H9 (cell line): ENCODE measurements around the gene FBXL14. TPM values are rescaled to one million over a fixed set of nuclear protein-coding genes. Genes with fewer than 3 reads are reported as not detected.

Source experiments
- DNase-seq: peaks from one replicate; pipeline ENCODE4 v3.0.0-alpha.2; 2017
- H2AFZ ChIP-seq: one replicate; pipeline ENCODE4 v1.6.1; 2013; ENCODE audit warnings: mild to moderate bottlenecking, low read length, control low read depth, moderate library complexity
- H2AK5ac ChIP-seq: 2 replicates; pipeline ENCODE4 v1.6.1; 2013; ENCODE audit warnings: low read length, control low read depth, mixed read lengths; ENCODE audit not compliant: insufficient read length
- H2BK120ac ChIP-seq: one replicate; pipeline ENCODE4 v1.6.1; 2013; ENCODE audit warnings: low read depth, mild to moderate bottlenecking, low read length, control low read depth, inconsistent platforms; ENCODE audit not compliant: poor library complexity, severe bottlenecking
- H2BK12ac ChIP-seq: 2 replicates; pipeline ENCODE4 v1.6.1; 2013; ENCODE audit warnings: low read length, control low read depth, mixed read lengths, low read depth; ENCODE audit not compliant: insufficient read length
- H2BK15ac ChIP-seq: 2 replicates; pipeline ENCODE4 v1.6.1; 2013; ENCODE audit warnings: low read depth, low read length, control low read depth
- H2BK20ac ChIP-seq: one replicate; pipeline ENCODE4 v1.6.1; 2013; ENCODE audit warnings: low read depth, mild to moderate bottlenecking, low read length, control low read depth, inconsistent platforms; ENCODE audit not compliant: poor library complexity, severe bottlenecking
- H2BK5ac ChIP-seq: 2 replicates; pipeline ENCODE4 v1.6.1; 2013; ENCODE audit warnings: low read length, control low read depth, mixed read lengths; ENCODE audit not compliant: insufficient read length
- H3K14ac ChIP-seq: 2 replicates; pipeline ENCODE4 v1.6.1; 2013; ENCODE audit warnings: low read length, control low read depth; ENCODE audit not compliant: insufficient read depth
- H3K18ac ChIP-seq: 2 replicates; pipeline ENCODE4 v1.6.1; 2013; ENCODE audit warnings: low read depth, mild to moderate bottlenecking, mixed read lengths, low read length, control low read depth; ENCODE audit not compliant: insufficient read length
- H3K23ac ChIP-seq: 2 replicates; pipeline ENCODE4 v1.6.1; 2013; ENCODE audit warnings: low read length, control low read depth, mixed read lengths, low read depth; ENCODE audit not compliant: insufficient read length
- H3K23me2 ChIP-seq: 2 replicates; pipeline ENCODE4 v1.6.1; 2013; ENCODE audit warnings: low read depth, mild to moderate bottlenecking, mixed read lengths, low read length, control low read depth; ENCODE audit not compliant: insufficient read length, poor library complexity, severe bottlenecking
- H3K27ac ChIP-seq: 2 replicates; pipeline ENCODE4 v1.5.1; 2013; ENCODE audit warnings: low read length, control low read depth, mixed read lengths, low read depth; ENCODE audit not compliant: insufficient read length
- H3K27me3 ChIP-seq: 2 replicates; pipeline ENCODE4 v1.6.1; 2013; ENCODE audit warnings: low read length, control low read depth, inconsistent platforms; ENCODE audit not compliant: insufficient read depth
- H3K4ac ChIP-seq: 2 replicates; pipeline ENCODE4 v1.6.1; 2013; ENCODE audit warnings: low read depth, mild to moderate bottlenecking, control low read depth, inconsistent platforms, low read length, moderate library complexity
- H3K4me1 ChIP-seq: 2 replicates; pipeline ENCODE4 v1.6.1; 2013; ENCODE audit warnings: low read length, control low read depth, inconsistent platforms; ENCODE audit not compliant: insufficient read depth
- H3K4me2 ChIP-seq: 2 replicates; pipeline ENCODE4 v1.6.1; 2013; ENCODE audit warnings: low read length, control low read depth, mixed read lengths; ENCODE audit not compliant: insufficient read length, insufficient read depth
- H3K56ac ChIP-seq: 2 replicates; pipeline ENCODE4 v1.6.1; 2013; ENCODE audit warnings: low read depth, mild to moderate bottlenecking, mixed read lengths, low read length, control low read depth; ENCODE audit not compliant: insufficient read length
- H3K79me1 ChIP-seq: 2 replicates; pipeline ENCODE4 v1.6.1; 2013; ENCODE audit warnings: low read depth, mild to moderate bottlenecking, moderate library complexity, low read length, control low read depth, inconsistent platforms; ENCODE audit not compliant: insufficient read depth, poor library complexity, severe bottlenecking
- H3K79me2 ChIP-seq: 2 replicates; pipeline ENCODE4 v1.6.1; 2013; ENCODE audit warnings: low read length, control low read depth, inconsistent platforms; ENCODE audit not compliant: insufficient read depth
- H3K9ac ChIP-seq: 2 replicates; pipeline ENCODE4 v1.6.1; 2013; ENCODE audit warnings: low read length, control low read depth, mixed read lengths; ENCODE audit not compliant: insufficient read length; ENCODE audit errors: extremely low read depth
- H3K9me3 ChIP-seq: one replicate; pipeline ENCODE4 v1.6.1; 2013; ENCODE audit warnings: low read depth, low read length, inconsistent platforms; ENCODE audit not compliant: control insufficient read depth
- H3T11ph ChIP-seq: one replicate; pipeline ENCODE4 v1.6.1; 2013; ENCODE audit warnings: mild to moderate bottlenecking, low read length, control low read depth, inconsistent platforms
- H4K20me1 ChIP-seq: one replicate; pipeline ENCODE4 v1.6.1; 2013; ENCODE audit not compliant: control insufficient read depth, insufficient read length, insufficient read depth
- H4K5ac ChIP-seq: 2 replicates; pipeline ENCODE4 v1.6.1; 2013; ENCODE audit warnings: low read depth, mild to moderate bottlenecking, mixed read lengths, low read length, control low read depth; ENCODE audit not compliant: insufficient read length
- H4K8ac ChIP-seq: replicated peaks from 2 replicates; pipeline ENCODE4 v1.6.1; 2013; ENCODE audit warnings: low read length, control low read depth, mixed read lengths, low read depth; ENCODE audit not compliant: insufficient read length
- H4K91ac ChIP-seq: 2 replicates; pipeline ENCODE4 v1.6.1; 2013; ENCODE audit warnings: low read depth, mild to moderate bottlenecking, moderate library complexity, mixed read lengths, low read length, control low read depth; ENCODE audit not compliant: insufficient read length
- H3K27ac Mint-ChIP-seq, 3 experiments: 2 replicates in 2 of 3; 3 replicates in 1 of 3; pipeline ENCODE4 v1.8.0; 2020 to 2021; ENCODE audit warnings: mixed read lengths in 3 of 3, mild to moderate bottlenecking in 1 of 3, moderate library complexity in 1 of 3
- H3K27me3 Mint-ChIP-seq: 2 replicates; pipeline ENCODE4 v1.8.0; 2021; ENCODE audit warnings: low read depth, mild to moderate bottlenecking, moderate library complexity, mixed read lengths
- H3K36me3 Mint-ChIP-seq, 3 experiments: 2 replicates in 2 of 3; 3 replicates in 1 of 3; pipeline ENCODE4 v1.8.0; 2020 to 2021; ENCODE audit warnings: low read depth in 3 of 3, mixed read lengths in 3 of 3; ENCODE audit not compliant: insufficient read depth in 1 of 3
- H3K4me1 Mint-ChIP-seq, 2 experiments: 2 replicates each; pipeline ENCODE4 v1.8.0; 2020; ENCODE audit warnings: mixed read lengths in 2 of 2
- H3K4me3 Mint-ChIP-seq, 2 experiments: 2 replicates in 1 of 2; 3 replicates in 1 of 2; pipeline ENCODE4 v1.8.0; 2020 to 2021; ENCODE audit warnings: mild to moderate bottlenecking in 2 of 2, mixed read lengths in 2 of 2, moderate library complexity in 1 of 2
- H3K9me3 Mint-ChIP-seq, 2 experiments: 2 replicates in 1 of 2; 3 replicates in 1 of 2; pipeline ENCODE4 v1.8.0; 2020; ENCODE audit warnings: mild to moderate bottlenecking in 2 of 2, mixed read lengths in 2 of 2, moderate library complexity in 1 of 2
- CTCF ChIP-seq: fragments of 200-600 bp; sonication (generic); conservative IDR thresholded peaks from 3 replicates; pipeline ENCODE4 v1.8.0; 2021; ENCODE audit warnings: antibody characterized with exemption, mild to moderate bottlenecking
- WGBS: extraction: QIAGEN DNeasy Blood & Tissue Kit; methylation state at CpG from one replicate; pipeline ENCODE4 v1.1.7; 2013; ENCODE audit warnings: missing lambda C conversion rate, low lambda C conversion rate, mixed read lengths; ENCODE audit not compliant: insufficient read length; ENCODE audit errors: extremely low coverage; 5-methylcytosine and 5-hydroxymethylcytosine counted together
- total RNA-seq: library from RNA; stranded (reverse); gene quantifications from 2 replicates; pipeline ENCODE4 v1.2.1, GENCODE V29; 2021

FBXL14 gene
- total RNA-seq, 1 experiment from 2014 or later = 15.6 TPM

GRCh38 chr12:1546931-1547640 lies 47.3 kb downstream of the FBXL14 start:
- Histone ChIP-seq H3K9ac (no peak overlapping the region), H3K9me3 (no peaks in the 10 kb centered on the region), H3K27me3 (no peaks in the 10 kb centered on the region), H2BK20ac (no peak overlapping the region), H3K23me2 (no peaks in the 10 kb centered on the region), H4K5ac (no peak overlapping the region), H3K14ac (no peak overlapping the region), H3K4me2 (no peak overlapping the region), H2BK12ac (no peak overlapping the region), H3K18ac (no peak overlapping the region), H2AFZ (no peak overlapping the region), H2BK15ac (no peak overlapping the region), H3K23ac (no peak overlapping the region), H3K4me1 (no peaks in the 10 kb centered on the region), H2AK5ac (no peak overlapping the region), H4K91ac (no peak overlapping the region), H3K4ac (no peak overlapping the region), H3K79me1 (no peaks in the 10 kb centered on the region), H3K79me2 (no peaks in the 10 kb centered on the region), H2BK5ac (no peak overlapping the region), H2BK120ac (no peak overlapping the region), H4K20me1 (no peaks in the 10 kb centered on the region), H3T11ph (no peak overlapping the region), H3K27ac (no peak overlapping the region), H3K56ac (no peak overlapping the region), H4K8ac (no peak overlapping the region)
- no peak for DNase-seq
- Mint-ChIP-seq H3K27me3 (peaks cover 27% of the 10 kb centered on the region), H3K4me1 (peaks cover 6% of the 10 kb centered on the region in 2 experiments), H3K36me3 (peaks cover 3 to 21% (median 11%) of the 10 kb centered on the region in 3 experiments; a peak in 5 of 7 replicates), H3K4me3 (no peak overlapping the region), H3K9me3 (peaks cover 20 to 21% of the 10 kb centered on the region in 2 experiments), H3K27ac (peak overlapping the region in 1 of 3 experiments; percentile 74; a peak in 1 of 7 replicates)
- TF ChIP-seq CTCF = no peak
- no CpG with 5 or more reads among the region's 19 CpGs for WGBS
